T-helper 9 cell (primary cell): ENCODE data around the gene DOCK8.
A peak's percentile ranks its signal among the peaks of the same experiment; 100 is the strongest.

ENCODE experiments used
- DNase-seq: peaks from one replicate; pipeline ENCODE4 v3.0.0-alpha.2; 2020

DOCK8 gene

GRCh38 chr9:431701-432100, 217.0 kb downstream of the DOCK8 start:
- no peak for DNase-seq

- no peak for DNase-seq
Measured at GRCh38 chr9:436482-436881, 221.8 kb downstream of the DOCK8 start.

GRCh38 chr9:437066-437465, 222.4 kb downstream of the DOCK8 start:
- DNase-seq: no peak

- no peak for DNase-seq
Measured at GRCh38 chr9:437574-438001, 222.9 kb downstream of the DOCK8 start.

- DNase-seq: no peak
Measured at GRCh38 chr9:438066-438465, 223.4 kb downstream of the DOCK8 start.

- no peak for DNase-seq
Measured at GRCh38 chr9:438961-439768, 224.5 kb downstream of the DOCK8 start.

- DNase-seq: no peak
Measured at GRCh38 chr9:441126-441525, 226.5 kb downstream of the DOCK8 start.

GRCh38 chr9:444528-444927, 229.9 kb downstream of the DOCK8 start:
- no peak for DNase-seq

GRCh38 chr9:445033-445432, 230.4 kb downstream of the DOCK8 start:
- DNase-seq: no peak

GRCh38 chr9:446074-446699, 231.5 kb downstream of the DOCK8 start:
- DNase-seq: no peak

- peak; percentile 23 for DNase-seq
Measured at GRCh38 chr9:447230-448025, 232.8 kb downstream of the DOCK8 start.

GRCh38 chr9:450057-450456, 235.4 kb downstream of the DOCK8 start:
- DNase-seq: no peak

- DNase-seq: no peak
Measured at GRCh38 chr9:450561-450960, 235.9 kb downstream of the DOCK8 start.

- no peak for DNase-seq
Measured at GRCh38 chr9:453832-454231, 239.2 kb downstream of the DOCK8 start.

- DNase-seq: no peak
Measured at GRCh38 chr9:456365-456764, 241.7 kb downstream of the DOCK8 start.

- DNase-seq: no peak
Measured at GRCh38 chr9:458590-458989, 243.9 kb downstream of the DOCK8 start.

- DNase-seq: no peak
Measured at GRCh38 chr9:459491-460444, 245.1 kb downstream of the DOCK8 start.

GRCh38 chr9:462121-462520, 247.5 kb downstream of the DOCK8 start:
- DNase-seq: no peak

GRCh38 chr9:462606-463005, 247.9 kb downstream of the DOCK8 start:
- no peak for DNase-seq

GRCh38 chr9:463455-464171, 248.9 kb downstream of the DOCK8 start:
- DNase-seq: no peak

GRCh38 chr9:466747-467146, 252.1 kb downstream of the DOCK8 start:
- no peak for DNase-seq
